ENCODE data around the gene EFCAB8. TPM values are rescaled to one million over a fixed set of nuclear protein-coding genes. Genes with fewer than 3 reads are reported as not detected.

Gene EFCAB8
- total RNA-seq, 1 donor from 2014 or later: 0.41 TPM

DNA sequence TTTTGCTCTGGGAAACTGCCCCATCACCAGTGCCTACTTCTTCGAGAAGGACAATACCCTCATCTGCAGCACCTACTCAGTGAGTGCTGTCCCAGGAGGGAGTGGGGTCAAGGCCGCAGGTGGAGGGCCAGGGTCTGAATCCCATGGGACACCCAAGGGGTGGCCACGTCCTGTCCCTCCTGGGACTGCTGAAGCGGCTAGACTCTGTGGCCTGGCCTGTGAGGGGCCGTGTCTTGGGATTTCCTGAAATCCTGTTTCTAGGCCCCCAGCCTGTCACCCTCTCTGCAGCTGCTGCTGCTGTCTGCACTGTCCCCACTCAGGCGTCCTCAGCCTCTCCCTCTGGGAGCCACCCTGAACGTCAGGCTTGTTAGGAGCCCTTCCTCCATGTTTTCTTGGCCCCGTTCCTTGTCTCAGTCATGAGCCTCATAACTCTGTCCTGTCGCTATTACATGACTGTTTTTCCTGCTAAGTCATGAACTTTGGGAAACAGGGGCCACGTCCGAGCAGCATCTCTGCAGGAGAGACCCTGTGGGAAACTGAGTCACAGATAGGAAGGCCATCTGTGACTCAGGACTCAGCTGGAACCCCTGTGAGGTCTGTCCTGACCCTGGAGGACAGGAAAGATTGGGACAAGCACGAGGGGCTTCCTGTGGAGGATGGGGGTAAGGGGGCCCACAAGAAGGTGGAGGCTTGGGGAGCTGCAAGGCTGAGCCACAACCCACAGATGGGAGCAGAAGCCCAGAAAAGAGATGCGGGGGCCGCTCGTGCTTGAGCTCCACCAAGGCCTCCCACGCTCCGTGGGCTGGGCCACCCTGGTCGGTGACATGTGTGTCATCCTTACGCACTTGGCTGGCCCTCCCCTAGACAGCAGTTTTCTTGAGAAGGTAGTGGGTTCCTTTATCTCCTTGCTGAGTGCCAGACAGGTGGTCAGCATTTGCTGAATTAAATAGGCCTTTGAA, 49.9 kb downstream of the EFCAB8 start:
- TF ChIP-seq CTCF (IDR thresholded peaks at IDR 0.05; ENCODE audit: insufficient read depth, low read depth, low read length) (no peak), EZH2 (IDR thresholded peaks at IDR 0.05; ENCODE audit: insufficient read depth, low read length) (no peak)
- no peaks in the 10 kb centered on the region for H3K27me3 ChIP-seq (ENCODE audit: insufficient read depth, low read length)
- H3K4me2 ChIP-seq (ENCODE audit: low read length): no peak overlapping the region
- no peak for DNase-seq (ENCODE audit: low read depth)
- H3K36me3 Mint-ChIP-seq (ENCODE audit: low read depth, unreplicated experiment): peaks cover 7% of the 10 kb centered on the region
- H3K4me3 Mint-ChIP-seq (ENCODE audit: unreplicated experiment): no peak overlapping the region
- no peaks in the 10 kb centered on the region for H3K36me3 ChIP-seq (ENCODE audit: insufficient read depth, low read length)
- no peak overlapping the region for H3K27ac Mint-ChIP-seq (ENCODE audit: unreplicated experiment)
- H3K9me3 Mint-ChIP-seq (ENCODE audit: unreplicated experiment): peaks cover 2% of the 10 kb centered on the region
- no peaks in the 10 kb centered on the region for H3K4me1 Mint-ChIP-seq (ENCODE audit: low read depth, unreplicated experiment)
- H4K20me1 ChIP-seq (ENCODE audit: insufficient read depth, low read length): no peaks in the 10 kb centered on the region
- H3K27ac ChIP-seq (ENCODE audit: low read depth, low read length): no peak overlapping the region
- FAIRE-seq: no peak
- peaks cover 22% of the 10 kb centered on the region for H3K27me3 Mint-ChIP-seq (ENCODE audit: low read depth, unreplicated experiment)
- H3K79me2 ChIP-seq (ENCODE audit: insufficient read depth, low read length): no peaks in the 10 kb centered on the region
- H2AFZ ChIP-seq (ENCODE audit: low read depth, low read length): no peak overlapping the region
- H3K9ac ChIP-seq (ENCODE audit: low read length): no peak overlapping the region
- peaks cover 4% of the 10 kb centered on the region for H3K9me3 ChIP-seq (ENCODE audit: insufficient read depth, low read depth, low read length)
- no peak overlapping the region for H3K4me3 ChIP-seq (ENCODE audit: insufficient read depth, low read depth, low read length)
- no peaks in the 10 kb centered on the region for H3K4me1 ChIP-seq (ENCODE audit: insufficient read depth, low read length)

- no peak overlapping the region for H3K4me3 Mint-ChIP-seq (ENCODE audit: unreplicated experiment)
- H3K9me3 Mint-ChIP-seq (ENCODE audit: unreplicated experiment): peaks cover 6% of the 10 kb centered on the region
- no peak for TF ChIP-seq EZH2 (IDR thresholded peaks at IDR 0.05; ENCODE audit: insufficient read depth, low read length)
- TF ChIP-seq CTCF (IDR thresholded peaks at IDR 0.05; ENCODE audit: insufficient read depth, low read depth, low read length): no peak
- Histone ChIP-seq H3K4me3 (ENCODE audit: insufficient read depth, low read depth, low read length) (no peak overlapping the region), H3K9me3 (ENCODE audit: insufficient read depth, low read depth, low read length) (peaks cover 7% of the 10 kb centered on the region), H4K20me1 (ENCODE audit: insufficient read depth, low read length) (no peaks in the 10 kb centered on the region), H2AFZ (ENCODE audit: low read depth, low read length) (no peak overlapping the region), H3K9ac (ENCODE audit: low read length) (no peak overlapping the region), H3K27ac (ENCODE audit: low read depth, low read length) (no peak overlapping the region), H3K4me1 (ENCODE audit: insufficient read depth, low read length) (no peaks in the 10 kb centered on the region), H3K79me2 (ENCODE audit: insufficient read depth, low read length) (no peaks in the 10 kb centered on the region), H3K4me2 (ENCODE audit: low read length) (no peak overlapping the region), H3K27me3 (ENCODE audit: insufficient read depth, low read length) (no peaks in the 10 kb centered on the region), H3K36me3 (ENCODE audit: insufficient read depth, low read length) (no peaks in the 10 kb centered on the region)
- H3K27me3 Mint-ChIP-seq (ENCODE audit: low read depth, unreplicated experiment): peaks cover 22% of the 10 kb centered on the region
- H3K27ac Mint-ChIP-seq (ENCODE audit: unreplicated experiment): no peak overlapping the region
- no peaks in the 10 kb centered on the region for H3K4me1 Mint-ChIP-seq (ENCODE audit: low read depth, unreplicated experiment)
- DNase-seq (ENCODE audit: low read depth) (no peak), FAIRE-seq (no peak)
- peaks cover 7% of the 10 kb centered on the region for H3K36me3 Mint-ChIP-seq (ENCODE audit: low read depth, unreplicated experiment)
These were observed 50.7 kb downstream of the EFCAB8 start for GRCh38 chr20:32909451-32909850.

Data from astrocyte (in vitro differentiated cells and primary cell).